ENCODE data around the gene ELAVL2.

DNA sequence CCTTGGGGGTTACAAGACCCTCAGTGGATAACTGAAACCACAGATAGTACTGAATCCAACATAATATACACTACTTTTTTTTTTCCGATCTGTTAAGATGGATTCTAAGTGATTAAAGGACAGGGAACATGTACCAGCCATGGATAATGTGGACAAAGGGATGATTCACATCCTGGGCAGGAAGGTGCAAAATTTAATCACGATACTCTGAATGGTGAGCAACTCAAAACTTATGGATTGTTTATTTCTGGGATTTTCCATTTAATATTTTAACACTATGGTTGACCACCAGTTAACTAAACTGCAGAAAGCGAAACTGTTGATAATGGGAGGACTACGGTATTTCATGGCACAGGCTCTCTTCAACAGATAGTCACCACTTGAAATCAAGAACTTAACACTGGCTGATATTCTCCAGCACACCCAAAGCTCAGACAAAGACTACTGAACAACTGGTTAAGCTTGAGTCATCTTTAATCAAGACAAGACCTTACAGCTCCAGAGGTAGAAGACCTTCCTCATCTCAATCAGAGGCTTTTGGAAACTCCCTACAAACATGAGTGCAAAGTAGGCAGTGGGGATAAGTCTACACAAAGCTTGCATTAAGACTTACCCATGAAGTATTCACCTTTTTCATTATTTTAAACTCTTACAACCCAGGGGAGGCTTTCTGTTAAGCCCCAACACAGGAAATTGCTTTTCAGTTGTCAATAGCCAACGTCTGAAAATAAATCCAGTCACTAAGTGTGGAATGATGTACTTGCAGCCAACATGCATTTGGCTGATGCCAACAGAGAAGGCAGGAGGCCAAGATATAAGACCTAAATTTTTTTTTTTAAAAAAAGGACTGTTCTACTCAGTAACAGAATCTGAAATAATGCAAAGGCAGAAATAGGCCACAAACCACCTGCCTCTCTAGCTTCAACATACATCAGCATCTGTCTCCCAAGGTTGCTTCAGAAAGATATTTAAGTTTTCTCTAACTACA, 78.7 kb downstream of the ELAVL2 start:
- TF ChIP-seq, protein P1, sequence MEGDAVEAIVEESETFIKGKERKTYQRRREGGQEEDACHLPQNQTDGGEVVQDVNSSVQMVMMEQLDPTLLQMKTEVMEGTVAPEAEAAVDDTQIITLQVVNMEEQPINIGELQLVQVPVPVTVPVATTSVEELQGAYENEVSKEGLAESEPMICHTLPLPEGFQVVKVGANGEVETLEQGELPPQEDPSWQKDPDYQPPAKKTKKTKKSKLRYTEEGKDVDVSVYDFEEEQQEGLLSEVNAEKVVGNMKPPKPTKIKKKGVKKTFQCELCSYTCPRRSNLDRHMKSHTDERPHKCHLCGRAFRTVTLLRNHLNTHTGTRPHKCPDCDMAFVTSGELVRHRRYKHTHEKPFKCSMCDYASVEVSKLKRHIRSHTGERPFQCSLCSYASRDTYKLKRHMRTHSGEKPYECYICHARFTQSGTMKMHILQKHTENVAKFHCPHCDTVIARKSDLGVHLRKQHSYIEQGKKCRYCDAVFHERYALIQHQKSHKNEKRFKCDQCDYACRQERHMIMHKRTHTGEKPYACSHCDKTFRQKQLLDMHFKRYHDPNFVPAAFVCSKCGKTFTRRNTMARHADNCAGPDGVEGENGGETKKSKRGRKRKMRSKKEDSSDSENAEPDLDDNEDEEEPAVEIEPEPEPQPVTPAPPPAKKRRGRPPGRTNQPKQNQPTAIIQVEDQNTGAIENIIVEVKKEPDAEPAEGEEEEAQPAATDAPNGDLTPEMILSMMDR (IDR thresholded peaks at IDR 0.05), result no peak
- TF ChIP-seq POLR2A (IDR thresholded peaks at IDR 0.05), result no peak
